Activated CD8-positive, alpha-beta T cell treated with anti-CD3 and anti-CD28 coated beads for 36 hours (primary cell): ENCODE results near the gene SORBS2. TPM values are rescaled to one million over a fixed set of nuclear protein-coding genes. Genes with fewer than 3 reads are reported as not detected.

Source experiments
- ATAC-seq: fragments of 200-7000 bp; cut with Tn5 transposase; one replicate; pipeline ENCODE4 v1.10.0; 2021; ENCODE audit warnings: mild to moderate bottlenecking, moderate library complexity
- CTCF ChIA-PET: fragments of 350-600 bp; sonication (Branson Sonifier 250); formaldehyde crosslinking; loops from one replicate; lab custom pipeline; 2021; ENCODE audit warnings: antibody characterized with exemption; lab: Charles Lee
- POLR2A ChIA-PET: fragments of 350-600 bp; sonication (Branson Sonifier 250); formaldehyde crosslinking; loops from one replicate; lab custom pipeline; 2021; ENCODE audit warnings: antibody characterized with exemption; lab: Charles Lee
- DNase-seq: peaks from one replicate; pipeline ENCODE4 v3.0.0-alpha.2; 2020
- H3K27ac Mint-ChIP-seq: one replicate; pipeline ENCODE4 v1.8.0; 2021; ENCODE audit warnings: mild to moderate bottlenecking, mixed read lengths
- H3K27me3 Mint-ChIP-seq: one replicate; pipeline ENCODE4 v1.8.0; 2021; ENCODE audit warnings: mixed read lengths
- H3K36me3 Mint-ChIP-seq: one replicate; pipeline ENCODE4 v1.8.0; 2021; ENCODE audit warnings: low read depth, mixed read lengths
- H3K4me1 Mint-ChIP-seq: one replicate; pipeline ENCODE4 v1.8.0; 2021; ENCODE audit warnings: low read depth, mixed read lengths
- H3K4me3 Mint-ChIP-seq: one replicate; pipeline ENCODE4 v1.8.0; 2021; ENCODE audit warnings: mild to moderate bottlenecking, moderate library complexity, mixed read lengths
- H3K9me3 Mint-ChIP-seq: one replicate; pipeline ENCODE4 v1.8.0; 2021; ENCODE audit warnings: mixed read lengths
- CTCF ChIP-seq: fragments of 200-600 bp; IDR thresholded peaks from one replicate; pipeline ENCODE4 v1.8.0; 2022; ENCODE audit warnings: antibody characterized with exemption, mild to moderate bottlenecking
- intact Hi-C: fragments of 100-400 bp; cut with micrococcal nuclease; formaldehyde crosslinking; loops from one replicate; pipeline ENCODE4 v1.10.0; 2022
- total RNA-seq, 2 experiments: library from RNA; stranded (reverse); gene quantifications; one replicate each; pipeline ENCODE4 v1.2.3, GENCODE V29; 2021

SORBS2 gene
- total RNA-seq, 2 experiments from 2014 or later, result not detected

GRCh38 chr4:185671496-185671895, 140.5 kb downstream of the SORBS2 start:
- ATAC-seq (no peak), DNase-seq (no peak)
- no peaks in the 10 kb centered on the region for H3K4me1 Mint-ChIP-seq
- intact Hi-C loops, result no loop called here
- POLR2A ChIA-PET, result no interaction called here
- peaks cover 2% of the 10 kb centered on the region for H3K27me3 Mint-ChIP-seq
- TF ChIP-seq CTCF, result no peak
- H3K4me3 Mint-ChIP-seq, result no peak overlapping the region
- H3K27ac Mint-ChIP-seq, result no peak overlapping the region
- H3K9me3 Mint-ChIP-seq, result no peaks in the 10 kb centered on the region
- no peaks in the 10 kb centered on the region for H3K36me3 Mint-ChIP-seq
- CTCF ChIA-PET, result no interaction called here

GRCh38 chr4:185671066-185671465, 140.9 kb downstream of the SORBS2 start:
- H3K4me3 Mint-ChIP-seq, result no peak overlapping the region
- no peak overlapping the region for H3K27ac Mint-ChIP-seq
- H3K27me3 Mint-ChIP-seq, result peaks cover 2% of the 10 kb centered on the region
- POLR2A ChIA-PET, result no interaction called here
- ATAC-seq (no peak), DNase-seq (no peak)
- intact Hi-C loops, result no loop called here
- CTCF ChIA-PET, result interaction anchor here (0.7 kb wide), 1 partner anchor 73 kb away, joined by 3 read pairs; no protein-coding TSS in a partner anchor
- H3K9me3 Mint-ChIP-seq, result no peaks in the 10 kb centered on the region
- H3K36me3 Mint-ChIP-seq, result no peaks in the 10 kb centered on the region
- no peaks in the 10 kb centered on the region for H3K4me1 Mint-ChIP-seq
- no peak for TF ChIP-seq CTCF

DNA sequence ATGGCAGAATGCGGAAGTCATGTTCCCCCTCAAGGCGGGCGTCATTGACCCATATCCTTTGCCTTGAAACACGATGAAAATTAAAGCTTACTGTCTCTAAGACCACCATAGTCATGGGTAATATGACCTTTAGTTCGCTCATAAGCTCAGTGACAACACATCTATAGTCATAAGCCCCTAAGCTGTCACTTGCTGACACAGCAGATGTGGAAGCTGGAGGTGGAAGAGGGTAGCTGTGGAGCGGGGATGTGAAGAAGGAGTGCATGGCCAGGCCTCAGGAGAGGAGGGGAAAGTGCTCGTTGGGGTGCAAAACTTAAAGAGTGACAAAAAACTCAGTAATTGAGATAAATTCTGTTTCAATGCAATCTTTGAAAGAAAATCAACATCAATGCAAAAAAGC, 142.7 kb downstream of the SORBS2 start:
- TF ChIP-seq CTCF, result no peak
- no peaks in the 10 kb centered on the region for H3K4me1 Mint-ChIP-seq
- DNase-seq, result no peak
- no peaks in the 10 kb centered on the region for H3K9me3 Mint-ChIP-seq
- no peak overlapping the region for H3K4me3 Mint-ChIP-seq
- ATAC-seq, result no peak
- no peak overlapping the region for H3K27ac Mint-ChIP-seq
- ChIA-PET CTCF (interaction anchor here (1.8 kb wide), 1 partner anchor 368 kb away, joined by 4 read pairs; no protein-coding TSS in a partner anchor), POLR2A (no interaction called here)
- peaks cover 2% of the 10 kb centered on the region for H3K27me3 Mint-ChIP-seq
- H3K36me3 Mint-ChIP-seq, result no peaks in the 10 kb centered on the region
- intact Hi-C loops, result no loop called here

DNA sequence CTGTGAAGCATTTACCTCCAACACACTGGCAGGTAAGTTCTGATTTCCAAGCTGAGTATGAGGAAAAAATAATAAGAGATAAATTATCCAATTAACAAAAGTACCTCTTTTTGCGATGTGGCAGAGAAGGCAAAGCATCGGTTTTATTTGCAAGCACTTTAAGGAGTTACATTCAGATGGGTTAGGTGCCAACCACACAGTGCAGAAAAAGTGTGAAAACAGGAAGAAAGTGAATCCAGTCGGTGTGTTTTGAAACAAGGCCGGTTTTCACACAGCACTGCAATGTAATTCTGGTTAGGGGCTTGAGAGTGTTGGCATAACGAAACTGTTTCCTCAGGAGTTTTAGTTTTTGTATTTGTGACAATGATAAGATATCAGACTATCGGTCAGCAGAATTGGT, 145.8 kb downstream of the SORBS2 start:
- no peak overlapping the region for H3K27ac Mint-ChIP-seq
- DNase-seq (no peak), ATAC-seq (no peak)
- POLR2A ChIA-PET, result no interaction called here
- no peak overlapping the region for H3K4me3 Mint-ChIP-seq
- intact Hi-C loops, result no loop called here
- H3K4me1 Mint-ChIP-seq, result no peaks in the 10 kb centered on the region
- H3K36me3 Mint-ChIP-seq, result no peaks in the 10 kb centered on the region
- no peaks in the 10 kb centered on the region for H3K9me3 Mint-ChIP-seq
- CTCF ChIA-PET, result no interaction called here
- peaks cover 2% of the 10 kb centered on the region for H3K27me3 Mint-ChIP-seq
- TF ChIP-seq CTCF, result no peak

DNA sequence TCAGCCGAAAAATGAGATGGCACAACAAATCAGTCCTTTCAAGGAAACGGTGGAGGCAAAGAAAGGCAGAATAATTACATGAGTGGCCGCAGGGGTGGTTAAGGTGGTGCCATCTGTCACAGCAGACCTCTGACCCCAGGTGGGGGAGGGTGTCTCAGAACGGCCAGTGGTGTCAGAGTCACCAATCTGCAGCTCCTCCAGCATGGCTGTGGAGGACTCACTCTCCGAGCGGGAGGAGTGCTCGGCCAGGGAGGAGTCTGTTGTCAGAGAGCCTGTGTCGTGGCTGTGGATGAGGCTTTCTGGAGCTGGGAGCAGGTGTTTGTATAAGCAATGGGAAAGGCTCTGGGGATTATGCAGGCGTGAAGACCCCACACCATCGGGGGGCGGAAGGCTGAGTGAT, 146.3 kb downstream of the SORBS2 start:
- CTCF ChIA-PET, result no interaction called here
- TF ChIP-seq CTCF, result no peak
- H3K27ac Mint-ChIP-seq, result no peak overlapping the region
- peaks cover 2% of the 10 kb centered on the region for H3K27me3 Mint-ChIP-seq
- H3K4me1 Mint-ChIP-seq, result no peaks in the 10 kb centered on the region
- no peaks in the 10 kb centered on the region for H3K36me3 Mint-ChIP-seq
- no peaks in the 10 kb centered on the region for H3K9me3 Mint-ChIP-seq
- DNase-seq (no peak), ATAC-seq (no peak)
- no peak overlapping the region for H3K4me3 Mint-ChIP-seq
- POLR2A ChIA-PET, result no interaction called here
- intact Hi-C loops, result no loop called here
